A549 treated with Hydrocortisone at 1 μM for 4 hours (cell line): ENCODE measurements around the gene CYB5R4. TPM values are rescaled to one million over a fixed set of nuclear protein-coding genes. Genes with fewer than 3 reads are reported as not detected.

Experiments used
- total RNA-seq: library from RNA; stranded (reverse); fragments of 200-300 nt; extraction: Qiagen RNA extraction; gene quantifications from 5 replicates; pipeline ENCODE4 v1.2.3, GENCODE V29; 2022

CYB5R4 gene, protein sequence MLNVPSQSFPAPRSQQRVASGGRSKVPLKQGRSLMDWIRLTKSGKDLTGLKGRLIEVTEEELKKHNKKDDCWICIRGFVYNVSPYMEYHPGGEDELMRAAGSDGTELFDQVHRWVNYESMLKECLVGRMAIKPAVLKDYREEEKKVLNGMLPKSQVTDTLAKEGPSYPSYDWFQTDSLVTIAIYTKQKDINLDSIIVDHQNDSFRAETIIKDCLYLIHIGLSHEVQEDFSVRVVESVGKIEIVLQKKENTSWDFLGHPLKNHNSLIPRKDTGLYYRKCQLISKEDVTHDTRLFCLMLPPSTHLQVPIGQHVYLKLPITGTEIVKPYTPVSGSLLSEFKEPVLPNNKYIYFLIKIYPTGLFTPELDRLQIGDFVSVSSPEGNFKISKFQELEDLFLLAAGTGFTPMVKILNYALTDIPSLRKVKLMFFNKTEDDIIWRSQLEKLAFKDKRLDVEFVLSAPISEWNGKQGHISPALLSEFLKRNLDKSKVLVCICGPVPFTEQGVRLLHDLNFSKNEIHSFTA
- 21.3 to 26.3 TPM (median 23.1 TPM) in 5 replicates for total RNA-seq

DNA sequence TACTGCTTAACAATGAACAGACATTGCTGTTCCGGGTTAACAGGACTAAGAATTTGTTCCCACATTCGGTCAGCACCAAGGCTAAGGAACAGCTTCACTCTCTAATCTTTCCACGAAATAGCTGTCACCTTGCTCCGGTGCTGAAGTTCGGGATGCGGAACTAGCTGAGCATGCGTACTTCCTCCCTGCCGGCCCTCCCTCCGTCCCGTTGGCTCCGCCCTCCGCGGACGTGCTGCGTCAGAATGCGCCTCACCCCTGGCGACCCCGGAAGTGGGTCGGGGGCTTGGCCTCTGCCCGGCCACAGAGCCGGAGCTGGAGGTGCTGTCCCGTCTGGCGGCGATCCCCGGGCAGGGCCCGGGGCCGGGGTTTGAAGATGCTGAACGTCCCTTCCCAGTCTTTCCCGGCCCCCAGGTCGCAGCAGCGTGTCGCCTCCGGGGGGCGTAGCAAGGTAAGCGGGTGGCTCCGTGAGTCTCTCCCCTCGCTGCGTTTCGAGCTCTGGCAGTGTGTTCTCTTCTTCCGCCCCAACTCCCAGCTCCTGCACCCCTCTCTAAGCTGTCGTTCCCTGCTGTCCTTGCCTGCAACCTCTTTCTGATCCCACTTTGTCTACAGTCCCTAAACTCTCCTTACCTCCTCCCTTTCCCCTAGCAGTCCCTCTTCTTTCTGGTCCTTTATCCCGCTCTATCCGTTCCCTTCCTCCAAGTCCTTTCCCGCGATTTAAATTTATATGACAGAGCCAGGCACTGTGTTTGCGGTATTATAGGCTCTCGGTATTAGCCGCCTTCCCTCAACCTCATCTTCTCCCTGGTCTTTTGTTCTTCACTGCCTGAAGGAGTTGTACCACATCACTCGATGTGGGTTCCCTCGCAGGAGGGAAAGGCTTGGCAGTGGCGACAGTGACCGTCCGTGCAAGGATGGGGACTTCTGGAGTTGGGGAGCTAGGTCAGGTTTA lies at the start of gene CYB5R4:
TSS of gene CYB5R4 (plus strand) at position 280 of the 949 bp plus-strand sequence. CDS start at position 374, 94 bp downstream.

DNA sequence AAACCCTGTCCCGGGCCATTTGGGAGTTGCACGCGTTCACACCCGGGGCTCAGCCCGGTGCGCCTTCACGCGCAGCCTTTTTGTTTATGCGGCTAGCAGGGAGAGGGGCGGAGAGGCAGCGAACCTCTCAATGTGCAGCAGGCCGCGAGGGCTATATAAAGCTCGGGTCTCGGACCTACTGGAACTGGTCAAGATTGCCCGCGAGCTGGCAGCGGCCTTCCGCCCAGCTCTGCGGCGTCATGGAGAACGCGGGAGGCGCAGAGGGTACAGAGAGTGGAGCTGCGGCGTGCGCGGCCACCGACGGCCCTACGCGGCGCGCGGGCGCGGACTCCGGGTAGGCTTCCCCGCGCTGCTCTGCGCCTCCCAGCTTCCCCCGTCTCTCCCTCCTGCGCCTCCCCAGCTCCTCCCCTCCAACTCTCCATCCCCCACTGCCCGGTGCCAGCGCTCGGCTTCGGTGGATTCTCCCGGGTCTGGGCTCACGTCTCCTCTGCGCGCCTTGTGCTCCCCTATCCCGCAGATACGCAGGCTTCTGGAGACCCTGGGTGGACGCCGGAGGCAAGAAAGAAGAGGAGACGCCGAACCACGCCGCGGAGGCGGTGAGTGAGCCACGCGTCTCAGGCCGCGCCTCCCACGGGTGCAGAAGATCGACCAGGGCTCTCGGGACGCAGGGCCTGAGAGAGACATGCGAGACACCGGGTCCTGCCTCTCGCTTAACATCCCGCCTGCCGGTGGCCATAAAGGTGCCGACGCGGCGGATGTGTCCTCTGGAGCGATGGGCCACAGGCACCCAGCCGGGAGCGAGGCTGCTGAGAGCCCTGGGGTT lies 6.1 kb upstream of the CYB5R4 start, which contains the start of gene RIPPLY2:
TSS of gene RIPPLY2 (plus strand) at position 183 of the 823 bp plus-strand sequence. CDS start at position 240, 57 bp downstream.

Other genes with a start within 250 kb of the CYB5R4 start
- 0.06 to 0.35 TPM (median 0.28 TPM) in 5 replicates for gene SNAP91, start 150.6 kb upstream of the CYB5R4 start, total RNA-seq
- 0.32 to 0.58 TPM (median 0.39 TPM) in 5 replicates for gene RIPPLY2, start 6.3 kb upstream of the CYB5R4 start, total RNA-seq
- 1.4 to 1.9 TPM (median 1.8 TPM) in 5 replicates for gene MRAP2, start 174.1 kb downstream of the CYB5R4 start, total RNA-seq